IMR-90 (cell line): Measurements from ENCODE around the gene ATRAID. TPM values are rescaled to one million over a fixed set of nuclear protein-coding genes. Genes with fewer than 3 reads are reported as not detected.

Experiments
- ATAC-seq: fragments of 200-7000 bp; cut with Tn5 transposase; 2 replicates; pipeline ENCODE4 v1.9.1; 2020; ENCODE audit warnings: low read depth, mild to moderate bottlenecking, moderate library complexity
- BruUV-seq: library from RNA; stranded (reverse); fragments of 400-500 nt; replicated peaks from 2 replicates; lab custom pipeline; 2021; lab: Mats Ljungman, UMichigan
- CTCF ChIA-PET: fragments of 300-600 bp; formaldehyde crosslinking; extraction: SDS; loops from one replicate; lab custom pipeline; 2021; ENCODE audit warnings: antibody characterized with exemption; lab: Yijun Ruan, JAX
- POLR2A ChIA-PET: fragments of 300-600 bp; sonication (Branson Sonifier 250); formaldehyde crosslinking; loops from one replicate; lab custom pipeline; 2022; ENCODE audit warnings: antibody characterized with exemption; ENCODE audit not compliant: unreplicated experiment; lab: Charles Lee
- DNase-seq: peaks from one replicate; pipeline ENCODE4 v3.0.0; 2013
- H2AFZ ChIP-seq: replicated peaks from 2 replicates; pipeline ENCODE3; 2013; ENCODE audit warnings: low read length, mild to moderate bottlenecking; ENCODE audit not compliant: poor library complexity
- H2AK5ac ChIP-seq: 2 replicates; pipeline ENCODE4 v1.6.1; 2013; ENCODE audit warnings: low read depth, low read length, inconsistent platforms
- H2AK9ac ChIP-seq: replicated peaks from 2 replicates; pipeline ENCODE3; 2013; ENCODE audit warnings: mild to moderate bottlenecking, low read depth, low read length, moderate library complexity; ENCODE audit not compliant: poor library complexity
- H2BK120ac ChIP-seq: 2 replicates; pipeline ENCODE4 v1.6.1; 2013; ENCODE audit warnings: low read depth, low read length, inconsistent platforms
- H2BK15ac ChIP-seq: 3 replicates; pipeline ENCODE4 v1.6.1; 2013; ENCODE audit warnings: low read depth, low read length, inconsistent platforms
- H2BK20ac ChIP-seq: 2 replicates; pipeline ENCODE4 v1.6.1; 2013; ENCODE audit warnings: low read depth, mild to moderate bottlenecking, inconsistent platforms, low read length, moderate library complexity
- H2BK5ac ChIP-seq: 2 replicates; pipeline ENCODE4 v1.6.1; 2013; ENCODE audit warnings: mild to moderate bottlenecking, low read depth, low read length, inconsistent platforms; ENCODE audit not compliant: poor library complexity, severe bottlenecking
- H3K14ac ChIP-seq: replicated peaks from 2 replicates; pipeline ENCODE4 v1.6.1; 2013; ENCODE audit warnings: low read depth, low read length, inconsistent platforms
- H3K18ac ChIP-seq: 2 replicates; pipeline ENCODE4 v1.6.1; 2013; ENCODE audit warnings: low read depth, low read length, control low read depth
- H3K23ac ChIP-seq: 2 replicates; pipeline ENCODE4 v1.6.1; 2013; ENCODE audit warnings: low read depth, low read length, inconsistent platforms
- H3K27ac ChIP-seq: 2 replicates; pipeline ENCODE4 v1.5.1; 2013; ENCODE audit warnings: mild to moderate bottlenecking, control low read depth, low read length; ENCODE audit not compliant: insufficient read depth
- H3K27me3 ChIP-seq: 2 replicates; pipeline ENCODE4 v1.6.1; 2013; ENCODE audit warnings: low read length; ENCODE audit not compliant: control insufficient read depth, insufficient read depth
- H3K36me3 ChIP-seq: 2 replicates; pipeline ENCODE4 v1.6.1; 2013; ENCODE audit warnings: low read length, mixed read lengths; ENCODE audit not compliant: control insufficient read depth, insufficient read depth
- H3K4ac ChIP-seq: 2 replicates; pipeline ENCODE4 v1.6.1; 2013; ENCODE audit warnings: low read depth, low read length, inconsistent platforms
- H3K4me1 ChIP-seq: 2 replicates; pipeline ENCODE4 v1.6.1; 2013; ENCODE audit warnings: low read length, mixed read lengths; ENCODE audit not compliant: control insufficient read depth, insufficient read depth
- H3K4me2 ChIP-seq: 2 replicates; pipeline ENCODE4 v1.6.1; 2013; ENCODE audit warnings: low read depth, mild to moderate bottlenecking, control low read depth, low read length, moderate library complexity
- H3K4me3 ChIP-seq: 2 replicates; pipeline ENCODE4 v1.5.1; 2013; ENCODE audit warnings: low read depth, mild to moderate bottlenecking, control low read depth, low read length, moderate library complexity; ENCODE audit not compliant: insufficient read depth
- H3K56ac ChIP-seq: 2 replicates; pipeline ENCODE4 v1.6.1; 2013; ENCODE audit warnings: low read length, inconsistent platforms; ENCODE audit not compliant: insufficient read depth; ENCODE audit errors: extremely low read depth
- H3K79me1 ChIP-seq, 2 experiments: 2 replicates each; pipeline ENCODE4 v1.6.1; 2013; ENCODE audit warnings: low read length in 2 of 2, inconsistent platforms in 1 of 2, low read depth in 1 of 2
- H3K9ac ChIP-seq: 2 replicates; pipeline ENCODE4 v1.6.1; 2013; ENCODE audit warnings: low read depth, low read length, control low read depth
- H3K9me1 ChIP-seq: 2 replicates; pipeline ENCODE4 v1.6.1; 2013; ENCODE audit warnings: low read length, inconsistent platforms; ENCODE audit not compliant: insufficient read depth
- H3K9me3 ChIP-seq: 2 replicates; pipeline ENCODE4 v1.6.1; 2013; ENCODE audit warnings: low read length; ENCODE audit not compliant: control insufficient read depth, insufficient read depth
- H4K20me1 ChIP-seq: 2 replicates; pipeline ENCODE4 v1.6.1; 2013; ENCODE audit warnings: low read length, inconsistent platforms; ENCODE audit not compliant: insufficient read depth
- H4K5ac ChIP-seq: 2 replicates; pipeline ENCODE4 v1.6.1; 2013; ENCODE audit warnings: mild to moderate bottlenecking, low read depth, low read length, control low read depth
- H4K8ac ChIP-seq, 2 experiments: 2 replicates each; pipeline ENCODE4 v1.6.1; 2013; ENCODE audit warnings: low read depth in 2 of 2, low read length in 2 of 2, control low read depth in 1 of 2, inconsistent platforms in 1 of 2
- H4K91ac ChIP-seq: 2 replicates; pipeline ENCODE4 v1.6.1; 2013; ENCODE audit warnings: low read depth, low read length, inconsistent platforms; ENCODE audit not compliant: insufficient read depth
- BHLHE40 ChIP-seq: fragments of 150-350 bp; IDR thresholded peaks from 2 replicates; pipeline ENCODE4 v1.6.1; 2016; ENCODE audit warnings: mild to moderate bottlenecking, low read depth, low read length
- ELK1 ChIP-seq: fragments of 150-350 bp; IDR thresholded peaks from 2 replicates; pipeline ENCODE4 v1.6.1; 2016; ENCODE audit warnings: low read depth, mild to moderate bottlenecking, low read length, moderate library complexity, borderline replicate concordance
- MXI1 ChIP-seq: IDR thresholded peaks from 2 replicates; pipeline ENCODE4 v1.6.1; 2012; ENCODE audit warnings: low read depth, mild to moderate bottlenecking, low read length, moderate library complexity, borderline replicate concordance
- NFE2L2 ChIP-seq: fragments of 150-350 bp; IDR thresholded peaks from 2 replicates; pipeline ENCODE4 v1.6.1; 2016; ENCODE audit warnings: low read depth, mild to moderate bottlenecking, low read length
- POLR2A ChIP-seq: IDR thresholded peaks from 2 replicates; pipeline ENCODE4 v1.6.1; 2012; ENCODE audit warnings: mild to moderate bottlenecking, low read depth, low read length
- RAD21 ChIP-seq: IDR thresholded peaks from 2 replicates; pipeline ENCODE4 v1.6.1; 2012; ENCODE audit warnings: low read length, improper control_type of control experiment
- WGBS, 2 experiments: methylation state at CpG; one replicate each; pipeline versions ENCODE4 v1.1.5 to v1.1.7; 2013; ENCODE audit warnings: missing lambda C conversion rate in 2 of 2; ENCODE audit not compliant: insufficient read length in 1 of 2; ENCODE audit errors: extremely low coverage in 2 of 2; 5-methylcytosine and 5-hydroxymethylcytosine counted together
- dilution Hi-C: fragments of 300-500 bp; cut with HindIII; formaldehyde crosslinking; loops from one replicate; pipeline ENCODE4 v1.14.3; 2018; ENCODE audit warnings: low sequenced_read_pairs; ENCODE audit not compliant: unreplicated experiment
- in situ Hi-C: fragments of 300-500 bp; cut with MboI; formaldehyde crosslinking; loops from 3 replicates; pipeline ENCODE4 v1.14.3; 2019; ENCODE audit warnings: low sequenced_read_pairs, inconsistent platforms, mixed read lengths
- intact Hi-C: fragments of 100-400 bp; cut with micrococcal nuclease; formaldehyde crosslinking; loops from 2 replicates; pipeline ENCODE4 v1.10.0; 2022
- polyA plus RNA-seq, 3 experiments: library from polyadenylated mRNA; depleted of rRNA; stranded (reverse); fragments of >200 nt; gene quantifications; 2 replicates each; pipeline ENCODE4 v1.2.3, GENCODE V29; 2012; ENCODE audit warnings: low replicate concordance in 1 of 3
- total RNA-seq: library from RNA; depleted of rRNA; stranded (reverse); fragments of >200 nt; gene quantifications from 2 replicates; pipeline ENCODE4 v1.2.3, GENCODE V29; 2012

The ATRAID gene
- total and polyA plus RNA-seq, 2 of the 4 experiments (the other 2 are of a cell fraction): 138 to 173 TPM

DNA sequence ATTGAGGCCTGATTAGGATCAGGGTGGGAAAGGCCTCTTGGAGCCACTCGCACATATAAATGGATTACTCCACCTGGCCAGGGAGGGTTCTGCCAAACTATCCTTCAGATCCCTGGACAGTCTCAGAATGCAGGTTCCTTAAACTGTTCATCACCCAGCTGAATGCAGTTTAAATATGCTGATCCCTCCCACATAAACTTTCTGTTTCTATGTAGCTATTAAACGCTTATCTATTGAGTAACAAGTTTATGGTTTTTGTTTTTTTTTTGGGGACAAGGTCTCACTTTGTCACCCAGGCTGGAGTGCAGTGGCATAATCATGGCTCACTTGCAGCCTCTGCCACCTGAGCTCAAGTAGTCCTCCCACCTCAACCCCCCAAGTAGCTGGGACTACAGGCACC lies 7.2 kb downstream of the ATRAID start:
- Histone ChIP-seq H3K14ac (no peak overlapping the region), H3K23ac (no peak overlapping the region), H4K8ac (no peak overlapping the region), H4K20me1 (no peaks in the 10 kb centered on the region), H2AK9ac (no peak overlapping the region), H3K4me3 (no peak overlapping the region), H2BK15ac (no peak overlapping the region), H3K9me1 (peaks cover 7% of the 10 kb centered on the region), H3K27ac (no peak overlapping the region), H3K9ac (no peak overlapping the region), H3K4me1 (peaks cover 4% of the 10 kb centered on the region), H2AK5ac (no peak overlapping the region), H3K27me3 (no peaks in the 10 kb centered on the region), H3K4me2 (no peak overlapping the region), H4K5ac (no peak overlapping the region), H3K9me3 (no peaks in the 10 kb centered on the region), H3K36me3 (peaks cover 30% of the 10 kb centered on the region), H2BK5ac (no peak overlapping the region), H4K91ac (no peak overlapping the region), H3K79me1 (peaks cover 22 to 45% of the 10 kb centered on the region in 2 experiments), H2BK20ac (no peak overlapping the region), H2AFZ (no peak overlapping the region), H3K56ac (no peak overlapping the region), H3K4ac (no peak overlapping the region), H2BK120ac (no peak overlapping the region), H3K18ac (no peak overlapping the region)
- ATAC-seq (no peak), DNase-seq (no peak)
- in situ Hi-C loops: no loop called here
- ChIA-PET CTCF (no interaction called here), POLR2A (interaction anchor here (0.6 to 1.1 kb wide), 2 partner anchors 83 to 131 kb away, joined by 3 to 6 read pairs; no protein-coding TSS in a partner anchor)
- no CpG with 5 or more reads among the region's 2 CpGs for WGBS, 2 experiments
- TF ChIP-seq RAD21 (no peak), MXI1 (no peak), BHLHE40 (no peak), POLR2A (no peak), NFE2L2 (no peak), ELK1 (no peak)
- dilution Hi-C loops: no loop called here
- intact Hi-C loops: no loop called here
- BruUV-seq: no TSS peak
